Measurements from ENCODE around the gene CEP44.

Gene CEP44

GRCh38 chr4:174334628-174335027 lies 50.9 kb downstream of the CEP44 start:
- Histone ChIP-seq H4K20me1 (ENCODE audit: insufficient read depth, low read length) (no peaks in the 10 kb centered on the region), H3K4me1 (ENCODE audit: low read length) (no peaks in the 10 kb centered on the region), H3K79me2 (ENCODE audit: low read length) (no peaks in the 10 kb centered on the region), H3F3A (ENCODE audit: insufficient read depth, low read length) (no peaks in the 10 kb centered on the region), H3K9me3 (replicated peaks; ENCODE audit: insufficient read depth, low read length) (no peaks in the 10 kb centered on the region), H3K27me3 (replicated peaks; ENCODE audit: insufficient read depth, low read length) (no peaks in the 10 kb centered on the region), H3K36me3 (replicated peaks; ENCODE audit: insufficient read depth, low read length) (no peaks in the 10 kb centered on the region), H3K9me2 (replicated peaks; ENCODE audit: insufficient read depth, low read length) (no peaks in the 10 kb centered on the region), H3K27ac (ENCODE audit: low read length) (no peak overlapping the region), H3K4me2 (ENCODE audit: low read depth, low read length) (no peak overlapping the region), H3K9ac (ENCODE audit: low read length) (no peak overlapping the region), H2AFZ (ENCODE audit: low read length) (no peak overlapping the region), H3K4me3 (ENCODE audit: low read length) (no peak overlapping the region)
- no peak for DNase-seq
- no peak for TF ChIP-seq EZH2phosphoT487 (IDR thresholded peaks at IDR 0.05; ENCODE audit: low read length)
- TF ChIP-seq EZH2 (optimal IDR thresholded peaks at IDR 0.05; ENCODE audit: low read depth, low read length), result no peak
- TF ChIP-seq CTCF (IDR thresholded peaks at IDR 0.05; ENCODE audit: low read length), result no peak

GRCh38 chr4:174340714-174341113 lies 57.0 kb downstream of the CEP44 start:
- Histone ChIP-seq H3K9me3 (replicated peaks; ENCODE audit: insufficient read depth, low read length) (no peaks in the 10 kb centered on the region), H3K4me2 (ENCODE audit: low read depth, low read length) (no peak overlapping the region), H3K4me3 (ENCODE audit: low read length) (no peak overlapping the region), H3K27me3 (replicated peaks; ENCODE audit: insufficient read depth, low read length) (no peaks in the 10 kb centered on the region), H3K79me2 (ENCODE audit: low read length) (no peaks in the 10 kb centered on the region), H4K20me1 (ENCODE audit: insufficient read depth, low read length) (no peaks in the 10 kb centered on the region), H3K27ac (ENCODE audit: low read length) (no peak overlapping the region), H3K9ac (ENCODE audit: low read length) (no peak overlapping the region), H3K4me1 (ENCODE audit: low read length) (no peaks in the 10 kb centered on the region), H2AFZ (ENCODE audit: low read length) (no peak overlapping the region), H3K36me3 (replicated peaks; ENCODE audit: insufficient read depth, low read length) (no peaks in the 10 kb centered on the region), H3F3A (ENCODE audit: insufficient read depth, low read length) (no peaks in the 10 kb centered on the region), H3K9me2 (replicated peaks; ENCODE audit: insufficient read depth, low read length) (no peaks in the 10 kb centered on the region)
- no peak for TF ChIP-seq CTCF (IDR thresholded peaks at IDR 0.05; ENCODE audit: low read length)
- no peak for TF ChIP-seq EZH2 (optimal IDR thresholded peaks at IDR 0.05; ENCODE audit: low read depth, low read length)
- TF ChIP-seq EZH2phosphoT487 (IDR thresholded peaks at IDR 0.05; ENCODE audit: low read length), result no peak
- DNase-seq, result no peak

GRCh38 chr4:174349156-174349555 lies 65.4 kb downstream of the CEP44 start:
- Histone ChIP-seq H3K79me2 (ENCODE audit: low read length) (no peaks in the 10 kb centered on the region), H3K4me1 (ENCODE audit: low read length) (no peaks in the 10 kb centered on the region), H3K27ac (ENCODE audit: low read length) (no peak overlapping the region), H3K9me2 (replicated peaks; ENCODE audit: insufficient read depth, low read length) (no peaks in the 10 kb centered on the region), H3F3A (ENCODE audit: insufficient read depth, low read length) (no peaks in the 10 kb centered on the region), H3K9me3 (replicated peaks; ENCODE audit: insufficient read depth, low read length) (no peaks in the 10 kb centered on the region), H3K4me2 (ENCODE audit: low read depth, low read length) (no peak overlapping the region), H2AFZ (ENCODE audit: low read length) (no peak overlapping the region), H3K27me3 (replicated peaks; ENCODE audit: insufficient read depth, low read length) (no peaks in the 10 kb centered on the region), H3K4me3 (ENCODE audit: low read length) (no peak overlapping the region), H4K20me1 (ENCODE audit: insufficient read depth, low read length) (no peaks in the 10 kb centered on the region), H3K9ac (ENCODE audit: low read length) (no peak overlapping the region), H3K36me3 (replicated peaks; ENCODE audit: insufficient read depth, low read length) (no peaks in the 10 kb centered on the region)
- DNase-seq, result no peak
- no peak for TF ChIP-seq EZH2phosphoT487 (IDR thresholded peaks at IDR 0.05; ENCODE audit: low read length)
- TF ChIP-seq EZH2 (optimal IDR thresholded peaks at IDR 0.05; ENCODE audit: low read depth, low read length), result no peak
- no peak for TF ChIP-seq CTCF (IDR thresholded peaks at IDR 0.05; ENCODE audit: low read length)

Data from MM.1S (cell line).